ENCODE data around the gene ETS1. TPM values are rescaled to one million over a fixed set of nuclear protein-coding genes. Genes with fewer than 3 reads are reported as not detected.

ETS1 gene
- total RNA-seq, 2 donors from 2014 or later = 33.6 to 116 TPM

- DNase-seq (ENCODE audit: low spot score) = no peak
- no peak for ATAC-seq (ENCODE audit: insufficient number of reproducible peaks, low FRiP score, low read depth)
- H3K27me3 ChIP-seq (replicated peaks; ENCODE audit: insufficient read depth) = no peaks in the 10 kb centered on the region
- TF ChIP-seq CTCF (IDR thresholded peaks at IDR 0.05) = no peak
- H3K4me1 ChIP-seq (ENCODE audit: control insufficient read depth in 1 of 2, low read depth in 2 of 2) = peaks cover 3 to 4% of the 10 kb centered on the region in 2 donors
- H3K36me3 ChIP-seq = no peaks in the 10 kb centered on the region
- H3K9me3 ChIP-seq = no peaks in the 10 kb centered on the region
- no peak overlapping the region for H3K27ac ChIP-seq
- H3K4me3 ChIP-seq = no peak overlapping the region
Observed at GRCh38 chr11:128569291-128569690, 18.1 kb downstream of the ETS1 start.

- H3K4me3 ChIP-seq = no peak overlapping the region
- H3K9me3 ChIP-seq = no peaks in the 10 kb centered on the region
- no peaks in the 10 kb centered on the region for H3K36me3 ChIP-seq
- ATAC-seq (ENCODE audit: insufficient number of reproducible peaks, low FRiP score, low read depth) (no peak), DNase-seq (ENCODE audit: low spot score) (no peak)
- H3K27ac ChIP-seq = no peak overlapping the region
- TF ChIP-seq CTCF (IDR thresholded peaks at IDR 0.05) = no peak
- peaks cover 8 to 14% of the 10 kb centered on the region in 2 donors for H3K4me1 ChIP-seq (ENCODE audit: control insufficient read depth in 1 of 2, low read depth in 2 of 2)
- H3K27me3 ChIP-seq (replicated peaks; ENCODE audit: insufficient read depth) = no peaks in the 10 kb centered on the region
Observed at GRCh38 chr11:128568166-128568778, 19.1 kb downstream of the ETS1 start.

GRCh38 chr11:128567130-128567529, 20.2 kb downstream of the ETS1 start:
- Histone ChIP-seq H3K27me3 (replicated peaks; ENCODE audit: insufficient read depth) (no peaks in the 10 kb centered on the region), H3K9me3 (no peaks in the 10 kb centered on the region), H3K4me1 (ENCODE audit: control insufficient read depth in 1 of 2, low read depth in 2 of 2) (peaks cover 8 to 20% of the 10 kb centered on the region in 2 donors), H3K4me3 (no peak overlapping the region), H3K27ac (no peak overlapping the region), H3K36me3 (no peaks in the 10 kb centered on the region)
- no peak for TF ChIP-seq CTCF (IDR thresholded peaks at IDR 0.05)
- DNase-seq (ENCODE audit: low spot score) (no peak), ATAC-seq (ENCODE audit: insufficient number of reproducible peaks, low FRiP score, low read depth) (no peak)

- no peak overlapping the region for H3K27ac ChIP-seq
- no peaks in the 10 kb centered on the region for H3K36me3 ChIP-seq
- no peak overlapping the region for H3K4me3 ChIP-seq
- ATAC-seq (ENCODE audit: insufficient number of reproducible peaks, low FRiP score, low read depth) (no peak), DNase-seq (ENCODE audit: low spot score) (no peak)
- peaks cover 8 to 20% of the 10 kb centered on the region in 2 donors for H3K4me1 ChIP-seq (ENCODE audit: control insufficient read depth in 1 of 2, low read depth in 2 of 2)
- no peak for TF ChIP-seq CTCF (IDR thresholded peaks at IDR 0.05)
- H3K27me3 ChIP-seq (replicated peaks; ENCODE audit: insufficient read depth) = no peaks in the 10 kb centered on the region
- no peaks in the 10 kb centered on the region for H3K9me3 ChIP-seq
Observed at GRCh38 chr11:128565881-128566280, 21.5 kb downstream of the ETS1 start.

- DNase-seq (ENCODE audit: low spot score) = no peak
- H3K4me3 ChIP-seq = no peak overlapping the region
- H3K9me3 ChIP-seq = no peaks in the 10 kb centered on the region
- H3K27me3 ChIP-seq (replicated peaks; ENCODE audit: insufficient read depth) = no peaks in the 10 kb centered on the region
- no peak for ATAC-seq (ENCODE audit: insufficient number of reproducible peaks, low FRiP score, low read depth)
- H3K4me1 ChIP-seq (ENCODE audit: control insufficient read depth in 1 of 2, low read depth in 2 of 2) = peaks cover 8 to 20% of the 10 kb centered on the region in 2 donors
- no peak overlapping the region for H3K27ac ChIP-seq
- no peaks in the 10 kb centered on the region for H3K36me3 ChIP-seq
- no peak for TF ChIP-seq CTCF (IDR thresholded peaks at IDR 0.05)
Observed at GRCh38 chr11:128564642-128565245, 22.6 kb downstream of the ETS1 start.
